ENCODE data around the gene OR2T33. TPM values are rescaled to one million over a fixed set of nuclear protein-coding genes. Genes with fewer than 3 reads are reported as not detected.
"Not testable (repeated sequence)": the region's sequence is repeated elsewhere in the genome, so short reads cannot be mapped to it uniquely, and the experiment has no call there.

Gene OR2T33
- total RNA-seq = not detected

- 29 to 42% methylated on average over 1 of the region's 1 CpG for whole genome bisulfite sequencing, 2 donors
- DNase-seq = no peak
- no peaks in the 10 kb centered on the region for H3K4me1 ChIP-seq
- H3K9me3 ChIP-seq = no peaks in the 10 kb centered on the region
- H3K36me3 ChIP-seq = no peaks in the 10 kb centered on the region
- TF ChIP-seq CTCF (IDR thresholded peaks at IDR 0.05) (no peak), POLR2A (IDR thresholded peaks at IDR 0.05) (no peak)
- no peak within 1 kb of the TSS for H3K27ac ChIP-seq
- intact Hi-C loops (cut with DNase I) = no loop called here
- H3K27me3 ChIP-seq = no peaks in the 10 kb centered on the region
- no peak within 1 kb of the TSS for H3K4me3 ChIP-seq
Measured at GRCh38 chr1:248277876-248278275, at the start of gene OR2T33. OR2T33 (minus strand) TSS chr1:248277976; CDS start chr1:248273814, 4,162 bp downstream.

- H3K27me3 ChIP-seq = no peaks in the 10 kb centered on the region
- no peaks in the 10 kb centered on the region for H3K4me1 ChIP-seq
- H3K27ac ChIP-seq = no peak within 1 kb of the TSS
- no peaks in the 10 kb centered on the region for H3K36me3 ChIP-seq
- no peak within 1 kb of the TSS for H3K4me3 ChIP-seq
- 90 to 94% methylated on average over 1 of the region's 1 CpG for WGBS, 2 donors
- intact Hi-C loops (cut with DNase I) = no loop called here
- TF ChIP-seq CTCF (IDR thresholded peaks at IDR 0.05) = no peak
- no peak for TF ChIP-seq POLR2A (IDR thresholded peaks at IDR 0.05)
- no peaks in the 10 kb centered on the region for H3K9me3 ChIP-seq
- no peak for DNase-seq
Measured at GRCh38 chr1:248324468-248324867, 46.7 kb upstream of the OR2T33 start, which contains the start of gene OR2M7. OR2M7 (minus strand) TSS chr1:248324568; CDS start chr1:248324568, 0 bp downstream.

GRCh38 chr1:248316796-248317195 is 39.0 kb upstream of the OR2T33 start:
- Histone ChIP-seq H3K27ac (no peak overlapping the region), H3K36me3 (no peaks in the 10 kb centered on the region), H3K4me1 (no peaks in the 10 kb centered on the region), H3K9me3 (peaks cover 0 to 27% (median 0%) of the 10 kb centered on the region in 3 donors), H3K4me3 (no peak overlapping the region), H3K27me3 (no peaks in the 10 kb centered on the region)
- intact Hi-C loops (cut with DNase I) = no loop called here
- 64 to 78% methylated on average over 4 to 6 of the region's 11 CpGs for WGBS, 2 donors
- no peak for TF ChIP-seq CTCF (IDR thresholded peaks at IDR 0.05)
- no peak for TF ChIP-seq POLR2A (IDR thresholded peaks at IDR 0.05)
- no peak for DNase-seq

GRCh38 chr1:248306740-248307139 is 29.0 kb upstream of the OR2T33 start:
- H3K4me1 ChIP-seq; DNase-seq; intact Hi-C loops (cut with DNase I); H3K27me3 ChIP-seq; H3K36me3 ChIP-seq; H3K9me3 ChIP-seq; H3K4me3 ChIP-seq; H3K27ac ChIP-seq: not testable (repeated sequence)
- WGBS, 2 donors = 72 to 84% methylated on average over 6 to 7 of the region's 15 CpGs

- WGBS, 2 donors = 89 to 92% methylated on average over 8 to 14 of the region's 19 CpGs
- H3K36me3 ChIP-seq = no peaks in the 10 kb centered on the region
Measured at GRCh38 chr1:248306103-248306502, 28.3 kb upstream of the OR2T33 start.

GRCh38 chr1:248305672-248306071 is 27.9 kb upstream of the OR2T33 start:
- H3K36me3 ChIP-seq; DNase-seq; H3K27me3 ChIP-seq; intact Hi-C loops (cut with DNase I); H3K27ac ChIP-seq; H3K4me1 ChIP-seq; H3K9me3 ChIP-seq; H3K4me3 ChIP-seq: not testable (repeated sequence)
- 71 to 73% methylated on average over 8 of the region's 9 CpGs for WGBS, 2 donors

More at GRCh38 chr1:248306103-248306502, 28.3 kb upstream of the OR2T33 start:
- Histone ChIP-seq H3K4me3 (no peak overlapping the region), H3K9me3 (no peaks in the 10 kb centered on the region), H3K4me1 (no peaks in the 10 kb centered on the region), H3K27ac (no peak overlapping the region), H3K27me3 (no peaks in the 10 kb centered on the region)
- TF ChIP-seq CTCF (IDR thresholded peaks at IDR 0.05) = no peak
- TF ChIP-seq POLR2A (IDR thresholded peaks at IDR 0.05) = no peak
- no peak for DNase-seq
- intact Hi-C loops (cut with DNase I) = no loop called here

Measured in esophagus squamous epithelium (tissue), 5 donors.